Motor neuron (in vitro differentiated cells): Measurements from ENCODE around the gene DSCAML1. TPM values are rescaled to one million over a fixed set of nuclear protein-coding genes. Genes with fewer than 3 reads are reported as not detected.
A peak's percentile ranks its signal among the peaks of the same experiment; 100 is the strongest.

Source experiments
- ATAC-seq, 8 experiments: fragments of 200-7000 bp; cut with Tn5 transposase; replicated peaks in 6 of 8; 2 replicates each; pipeline ENCODE4 v1.8.0; 2021; ENCODE audit warnings: mild to moderate bottlenecking in 8 of 8, moderate library complexity in 8 of 8
- H3K27ac ChIP-seq, 2 donors: fragments of 250-450 bp; sonication (Bioruptor Pico); 2 replicates each; pipeline ENCODE4 v1.9.0; 2021; ENCODE audit warnings: antibody characterized with exemption in 2 of 2, mild to moderate bottlenecking in 2 of 2, moderate library complexity in 1 of 2
- H3K4me1 ChIP-seq, 2 donors: fragments of 250-450 bp; sonication (Bioruptor Pico); replicated peaks in 1 of 2; 2 replicates each; pipeline ENCODE4 v1.6.1; 2021; ENCODE audit warnings: antibody characterized with exemption in 2 of 2, mild to moderate bottlenecking in 2 of 2, moderate library complexity in 1 of 2
- H3K4me3 ChIP-seq, 5 donors: fragments of 250-450 bp; sonication (Bioruptor Pico); 2 replicates each; pipeline ENCODE4 v1.9.0; 2021; ENCODE audit warnings: antibody characterized with exemption in 5 of 5, mild to moderate bottlenecking in 5 of 5, moderate library complexity in 4 of 5
- WGBS, 10 experiments: fragments of 450-650 bp; shearing (Covaris generic); methylation state at CpG; one replicate each; pipeline ENCODE4 v1.0.0; 2022; 5-methylcytosine and 5-hydroxymethylcytosine counted together
- in situ Hi-C, 9 experiments: fragments of 400-800 bp; cut with MboI; loops; one replicate each; pipeline ENCODE4 v1.15.0; 2021; ENCODE audit warnings: low sequenced_read_pairs in 9 of 9, low pct_unique_long_range_greater_than_20kb in 2 of 9; ENCODE audit not compliant: unreplicated experiment in 9 of 9
- total RNA-seq, 8 experiments: library from RNA; unstranded; fragments of 300-600 nt; gene quantifications; 2 replicates each; pipeline versions ENCODE4 v1.2.3 to v1.2.4, GENCODE V29; 2022

DSCAML1 gene
- total RNA-seq, 8 experiments from 2014 or later: 0.08 to 0.71 (median 0.42) TPM; not detected in 2

GRCh38 chr11:117467770-117468169 is 329.2 kb downstream of the DSCAML1 start:
- 8 to 80% (median 64%) methylated on average over 1 to 5 of the region's 5 CpGs for WGBS, 10 experiments

GRCh38 chr11:117466966-117467365 is 330.1 kb downstream of the DSCAML1 start:
- Histone ChIP-seq H3K4me3 (no peak overlapping the region), H3K27ac (no peak overlapping the region), H3K4me1 (peaks cover 7 to 20% of the 10 kb centered on the region in 2 donors)
- in situ Hi-C loops: no loop called here
- ATAC-seq: no peak
- 40 to 100% (median 73%) methylated on average over 1 to 6 of the region's 14 CpGs; no CpG with 5 or more reads in 5 of the 10 experiments for WGBS, 10 experiments

More at GRCh38 chr11:117467770-117468169, 329.2 kb downstream of the DSCAML1 start:
- peak in 5 of 8 experiments; percentile 21 to 72 (median 35) for ATAC-seq
- H3K27ac ChIP-seq: no peak overlapping the region
- in situ Hi-C loops: no loop called here
- no peak overlapping the region for H3K4me3 ChIP-seq
- H3K4me1 ChIP-seq: peaks cover 7 to 19% of the 10 kb centered on the region in 2 donors

GRCh38 chr11:117465236-117465997 is 331.6 kb downstream of the DSCAML1 start:
- in situ Hi-C loops: no loop called here
- peaks cover 7 to 22% of the 10 kb centered on the region in 2 donors for H3K4me1 ChIP-seq
- no peak overlapping the region for H3K27ac ChIP-seq
- WGBS, 10 experiments: 0 to 92% (median 80%) methylated on average over 1 to 10 of the region's 14 CpGs
- no peak overlapping the region for H3K4me3 ChIP-seq
- no peak for ATAC-seq

GRCh38 chr11:117464778-117465177 is 332.2 kb downstream of the DSCAML1 start:
- in situ Hi-C loops: no loop called here
- no peak overlapping the region for H3K4me3 ChIP-seq
- H3K27ac ChIP-seq: no peak overlapping the region
- H3K4me1 ChIP-seq: peaks cover 7 to 22% of the 10 kb centered on the region in 2 donors
- 29 to 100% (median 80%) methylated on average over 1 to 6 of the region's 13 CpGs; no CpG with 5 or more reads in 5 of the 10 experiments for WGBS, 10 experiments
- ATAC-seq: no peak

GRCh38 chr11:117462864-117463247 is 334.2 kb downstream of the DSCAML1 start:
- in situ Hi-C loops: no loop called here
- peak in 1 of 8 experiments; percentile 39 for ATAC-seq

GRCh38 chr11:117462183-117462863 is 334.7 kb downstream of the DSCAML1 start:
- peaks cover 10 to 12% of the 10 kb centered on the region in 2 donors for H3K4me1 ChIP-seq
- H3K4me3 ChIP-seq: no peak overlapping the region
- ATAC-seq: no peak
- no peak overlapping the region for H3K27ac ChIP-seq
- WGBS, 10 experiments: 0 to 100% (median 74%) methylated on average over 1 to 15 of the region's 18 CpGs
- in situ Hi-C loops: no loop called here

More at GRCh38 chr11:117462864-117463247, 334.2 kb downstream of the DSCAML1 start:
- no peak overlapping the region for H3K4me3 ChIP-seq
- WGBS, 10 experiments: 0 to 79% (median 49%) methylated on average over 1 to 5 of the region's 8 CpGs; no CpG with 5 or more reads in 4 of the 10 experiments
- no peak overlapping the region for H3K27ac ChIP-seq
- H3K4me1 ChIP-seq: peaks cover 7 to 8% of the 10 kb centered on the region in 2 donors

GRCh38 chr11:117461396-117462182 is 335.4 kb downstream of the DSCAML1 start:
- 30 to 80% (median 52%) methylated on average over 2 to 4 of the region's 16 CpGs; no CpG with 5 or more reads in 6 of the 10 experiments for WGBS, 10 experiments
- peaks cover 13 to 16% of the 10 kb centered on the region in 2 donors for H3K4me1 ChIP-seq
- H3K4me3 ChIP-seq: no peak overlapping the region
- ATAC-seq: no peak
- H3K27ac ChIP-seq: no peak overlapping the region
- in situ Hi-C loops: no loop called here

GRCh38 chr11:117459979-117460300 is 337.1 kb downstream of the DSCAML1 start:
- no peak overlapping the region for H3K27ac ChIP-seq
- H3K4me1 ChIP-seq: peaks cover 13 to 16% of the 10 kb centered on the region in 2 donors
- 20 to 85% (median 75%) methylated on average over 1 to 5 of the region's 5 CpGs; no CpG with 5 or more reads in 4 of the 10 experiments for WGBS, 10 experiments
- H3K4me3 ChIP-seq: no peak overlapping the region
- ATAC-seq: peak in 1 of 8 experiments; percentile 73
- in situ Hi-C loops: no loop called here

- no peak for ATAC-seq
- Histone ChIP-seq H3K4me1 (peaks cover 13 to 16% of the 10 kb centered on the region in 2 donors), H3K4me3 (no peak overlapping the region), H3K27ac (no peak overlapping the region)
- 0 to 100% (median 81%) methylated on average over 1 to 9 of the region's 16 CpGs; no CpG with 5 or more reads in 5 of the 10 experiments for WGBS, 10 experiments
- in situ Hi-C loops: no loop called here
These were observed 337.7 kb downstream of the DSCAML1 start for GRCh38 chr11:117459123-117459978.

GRCh38 chr11:117458275-117459122 is 338.5 kb downstream of the DSCAML1 start:
- in situ Hi-C loops: no loop called here
- H3K27ac ChIP-seq: no peak overlapping the region
- peak in 5 of 8 experiments; percentile 12 to 54 (median 43) for ATAC-seq
- H3K4me1 ChIP-seq: peaks cover 13 to 16% of the 10 kb centered on the region in 2 donors
- 40 to 94% (median 87%) methylated on average over 1 to 6 of the region's 22 CpGs; no CpG with 5 or more reads in 6 of the 10 experiments for WGBS, 10 experiments
- no peak overlapping the region for H3K4me3 ChIP-seq

GRCh38 chr11:117457835-117458234 is 339.2 kb downstream of the DSCAML1 start:
- ATAC-seq: peak in 5 of 8 experiments; percentile 33 to 59 (median 54)
- Histone ChIP-seq H3K4me1 (peaks cover 13 to 16% of the 10 kb centered on the region in 2 donors), H3K27ac (no peak overlapping the region), H3K4me3 (no peak overlapping the region)
- WGBS, 10 experiments: 0 to 100% (median 80%) methylated on average over 1 of the region's 9 CpGs; no CpG with 5 or more reads in 3 of the 10 experiments
- in situ Hi-C loops: no loop called here
